GM18858 (cell line): ENCODE data around the gene PNMA6E.
"Not testable (repeated sequence)": the region's sequence is repeated elsewhere in the genome, so short reads cannot be mapped to it uniquely, and the experiment has no call there.

Source experiments
- ATAC-seq: cut with Tn5 transposase; IDR thresholded peaks from one replicate; pipeline ENCODE4 v1.9.1; 2021; ENCODE audit not compliant: unreplicated experiment

The PNMA6E gene

GRCh38 chrX:153408871-153409351, 7.8 kb upstream of the PNMA6E start:
- ATAC-seq = no peak

DNA sequence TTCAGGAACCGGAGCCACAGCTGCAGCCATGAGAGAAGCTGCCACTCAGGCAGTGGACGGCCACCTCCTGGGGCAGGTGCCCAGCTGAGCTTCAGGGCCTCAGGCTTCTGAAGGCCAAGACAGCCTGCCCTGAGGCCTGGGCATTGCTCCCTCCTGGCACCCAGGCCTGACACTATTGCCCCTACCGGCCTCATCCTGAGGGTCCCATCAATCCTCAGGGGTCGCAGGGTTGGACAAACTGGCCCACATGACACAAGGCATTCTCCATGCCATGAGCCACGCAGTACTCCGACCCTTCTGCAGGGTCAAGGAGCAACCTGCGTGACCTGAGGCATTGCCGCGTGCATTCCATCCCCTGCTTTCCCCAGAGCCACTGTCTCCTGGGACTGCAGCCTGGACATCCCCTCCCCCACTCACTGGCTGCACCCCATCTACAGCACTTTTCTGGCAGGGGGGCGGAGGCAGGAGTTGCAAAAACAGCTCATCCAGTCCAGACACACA, 7.1 kb upstream of the PNMA6E start:
- ATAC-seq = no peak

DNA sequence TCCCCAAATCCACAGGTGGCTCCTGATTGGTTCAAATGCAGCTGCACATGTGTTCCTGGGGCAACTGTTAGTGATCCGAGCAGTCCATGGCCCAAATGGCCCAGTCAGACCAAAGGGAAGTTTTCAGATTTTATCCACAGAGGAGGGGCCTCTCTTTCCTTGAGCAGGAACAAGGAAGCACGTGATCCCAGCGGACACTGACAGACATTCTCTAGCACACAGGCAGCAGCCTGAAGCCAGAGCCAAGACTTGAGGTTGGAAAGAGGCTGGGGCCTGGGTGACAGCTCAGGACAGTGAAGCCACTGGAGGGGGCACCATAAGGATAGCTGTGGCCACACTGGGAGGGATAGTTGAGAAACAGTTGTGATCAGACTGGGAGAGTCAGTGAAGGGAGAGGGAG, 6.6 kb upstream of the PNMA6E start:
- no peak for ATAC-seq

DNA sequence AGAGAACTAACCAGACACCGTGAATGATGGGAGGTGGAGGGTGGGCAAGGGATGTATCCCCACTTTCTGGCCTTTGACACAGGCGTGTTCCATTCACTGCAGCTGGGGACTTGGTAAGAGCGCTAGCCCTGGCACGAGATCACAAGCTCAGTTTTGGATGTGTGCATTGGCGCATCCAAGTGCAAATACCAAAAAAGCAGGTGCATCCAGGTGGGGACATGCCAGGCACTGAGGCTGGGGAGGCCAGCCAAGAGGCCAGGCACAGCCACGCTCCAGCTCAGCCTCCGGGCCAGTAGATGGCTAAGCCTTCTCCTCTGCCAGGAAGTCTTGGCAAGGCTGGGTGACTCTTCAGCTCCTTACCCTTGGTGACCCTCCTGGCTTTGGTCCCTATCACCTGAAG, 5.8 kb upstream of the PNMA6E start:
- ATAC-seq = no peak

GRCh38 chrX:153406011-153406410, 4.9 kb upstream of the PNMA6E start:
- ATAC-seq = no peak

DNA sequence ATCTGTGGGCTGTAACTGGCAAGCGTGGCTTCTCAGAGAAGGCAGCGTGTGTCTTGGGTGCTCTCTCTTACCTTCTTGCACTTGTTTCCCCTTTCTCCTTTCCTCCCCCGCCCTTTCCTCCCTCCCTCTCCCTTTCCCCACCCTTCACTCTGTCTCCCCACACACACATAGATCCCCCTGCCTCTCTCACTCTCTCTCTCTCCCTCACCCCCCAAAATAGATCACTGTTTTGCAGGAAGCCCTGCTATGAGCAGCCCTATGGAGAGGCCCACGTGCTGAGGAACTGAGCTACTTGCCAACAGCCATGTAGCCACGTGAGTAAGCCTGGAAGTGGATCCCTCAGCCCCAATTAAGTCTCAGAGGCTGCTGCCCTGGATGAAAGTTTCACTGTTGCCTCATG, 4.3 kb upstream of the PNMA6E start:
- ATAC-seq = no peak

- ATAC-seq = not testable (repeated sequence)
These were observed 3.2 kb upstream of the PNMA6E start for GRCh38 chrX:153404333-153404732.

DNA sequence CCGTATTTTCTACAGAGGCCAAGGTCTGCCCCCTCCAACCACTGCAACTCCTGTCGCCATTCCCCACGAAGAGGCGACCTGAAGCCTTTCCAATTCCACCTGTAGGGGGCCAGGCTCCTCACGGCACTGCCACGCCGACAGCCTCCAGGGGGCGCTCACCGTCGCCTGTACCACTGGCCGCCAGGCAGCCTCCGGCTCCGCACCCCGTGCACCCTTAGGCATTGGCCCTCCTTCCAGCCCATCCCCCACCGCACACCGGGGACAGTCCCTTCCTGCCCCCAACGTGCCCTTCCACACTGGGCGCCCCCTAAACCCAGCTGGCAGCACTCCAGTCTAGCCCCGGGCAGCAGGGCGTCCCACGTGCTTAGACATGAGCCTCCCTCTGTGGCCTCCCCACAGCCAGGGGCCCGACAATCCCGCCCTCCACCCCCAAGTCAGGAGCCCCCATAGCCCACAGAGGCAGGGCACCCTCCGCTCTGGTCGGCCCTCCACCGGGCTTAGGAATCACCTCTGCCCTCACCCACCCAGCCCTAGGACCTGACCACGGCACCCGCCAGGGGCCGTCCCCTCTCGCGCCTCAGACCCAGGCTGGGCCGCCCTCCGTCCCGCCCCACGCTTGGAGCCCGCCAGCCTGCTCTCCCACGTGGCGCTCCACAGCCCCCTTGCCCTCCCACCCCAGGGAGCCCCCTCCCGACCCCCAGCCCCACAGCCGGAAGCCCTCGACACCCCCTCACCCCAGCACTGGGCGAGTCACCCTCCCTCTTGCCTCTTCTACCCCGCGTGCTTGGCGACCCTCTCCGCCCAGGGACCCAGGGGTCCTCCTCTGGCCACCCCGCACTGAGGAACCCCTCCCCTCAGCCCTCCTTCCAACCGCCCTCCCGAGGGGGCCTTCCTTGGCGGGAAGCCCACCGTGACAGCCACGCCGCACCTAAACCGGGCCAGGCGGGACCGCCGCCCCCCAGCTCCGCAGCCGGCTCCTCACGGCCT, 711 bp downstream of the PNMA6E start:
- ATAC-seq = no peak

DNA sequence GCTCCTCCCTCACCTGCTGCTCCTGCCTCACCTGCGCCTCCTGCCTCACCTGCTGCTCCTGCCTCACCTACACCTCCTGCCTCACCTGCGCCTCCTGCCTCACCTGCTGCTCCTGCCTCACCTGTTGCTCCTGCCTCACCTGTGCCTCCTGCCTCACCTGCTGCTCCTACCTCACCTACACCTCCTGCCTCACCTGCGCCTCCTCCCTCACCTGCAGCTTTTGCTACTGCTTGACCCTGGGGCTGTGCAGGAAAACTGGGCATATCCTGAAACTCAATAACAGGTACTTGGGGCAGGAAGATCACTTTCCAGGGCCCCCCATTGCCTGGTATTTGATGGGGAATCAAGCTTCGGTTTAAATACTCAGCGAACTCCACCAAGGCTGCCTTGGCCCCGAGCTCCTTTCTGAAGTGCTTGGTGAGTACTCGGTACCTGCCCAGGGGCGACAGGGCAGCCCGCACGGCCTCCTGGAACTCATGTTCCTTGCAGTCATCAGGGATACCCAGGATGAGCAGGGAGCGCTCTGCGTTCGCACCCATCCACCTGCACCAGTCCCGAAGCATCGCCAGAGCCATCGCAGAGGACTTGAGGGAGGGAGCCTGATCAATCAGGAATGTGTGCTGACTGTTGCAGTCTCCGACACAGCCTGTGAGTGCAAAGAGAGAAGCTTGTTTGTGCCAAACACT, 2.7 kb downstream of the PNMA6E start:
- ATAC-seq = no peak

GRCh38 chrX:153397256-153397960, 3.7 kb downstream of the PNMA6E start:
- no peak for ATAC-seq

DNA sequence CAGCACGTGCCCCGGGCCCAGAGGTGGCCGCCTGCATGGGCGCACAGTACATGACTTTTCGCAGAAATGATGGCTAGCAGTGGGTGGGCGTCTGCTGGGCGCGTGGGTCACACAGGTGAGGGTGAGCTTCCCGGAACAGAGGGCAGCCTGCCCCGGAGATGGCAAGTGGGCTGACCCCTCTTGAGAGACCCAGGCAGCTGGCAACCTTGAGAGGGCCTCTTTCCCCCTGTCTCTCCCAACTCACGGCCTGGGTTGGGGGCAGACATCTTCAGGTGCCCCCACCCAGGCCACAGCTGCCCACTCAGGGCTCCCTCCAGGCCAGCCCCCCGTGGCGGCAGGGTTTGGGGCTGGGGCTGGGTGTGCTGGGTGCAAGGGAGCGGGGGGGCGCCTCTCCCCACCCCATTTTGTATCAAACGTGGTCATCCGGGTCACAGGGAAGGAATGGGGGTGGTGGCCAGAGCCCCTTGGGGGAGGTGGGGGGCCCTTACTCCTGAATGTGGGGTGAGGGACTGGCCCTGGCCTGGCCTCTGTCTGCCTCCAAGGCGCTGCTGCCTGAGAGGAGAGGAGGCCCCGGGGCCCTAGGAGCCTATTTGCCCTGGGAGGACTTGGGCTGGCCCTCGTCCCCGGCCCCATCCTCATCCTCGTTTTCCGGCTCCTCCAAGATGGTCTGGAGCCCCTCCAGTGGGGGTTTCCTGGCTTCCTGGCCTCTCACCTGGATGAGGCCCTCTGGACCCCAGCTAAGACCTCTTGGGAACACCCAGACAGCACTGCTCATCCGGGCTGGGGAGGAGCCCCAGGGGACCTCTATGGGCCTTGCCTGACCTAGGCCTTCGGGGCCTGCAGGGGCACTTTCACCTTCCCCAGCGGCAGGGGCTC, 4.6 kb downstream of the PNMA6E start:
- ATAC-seq = no peak

DNA sequence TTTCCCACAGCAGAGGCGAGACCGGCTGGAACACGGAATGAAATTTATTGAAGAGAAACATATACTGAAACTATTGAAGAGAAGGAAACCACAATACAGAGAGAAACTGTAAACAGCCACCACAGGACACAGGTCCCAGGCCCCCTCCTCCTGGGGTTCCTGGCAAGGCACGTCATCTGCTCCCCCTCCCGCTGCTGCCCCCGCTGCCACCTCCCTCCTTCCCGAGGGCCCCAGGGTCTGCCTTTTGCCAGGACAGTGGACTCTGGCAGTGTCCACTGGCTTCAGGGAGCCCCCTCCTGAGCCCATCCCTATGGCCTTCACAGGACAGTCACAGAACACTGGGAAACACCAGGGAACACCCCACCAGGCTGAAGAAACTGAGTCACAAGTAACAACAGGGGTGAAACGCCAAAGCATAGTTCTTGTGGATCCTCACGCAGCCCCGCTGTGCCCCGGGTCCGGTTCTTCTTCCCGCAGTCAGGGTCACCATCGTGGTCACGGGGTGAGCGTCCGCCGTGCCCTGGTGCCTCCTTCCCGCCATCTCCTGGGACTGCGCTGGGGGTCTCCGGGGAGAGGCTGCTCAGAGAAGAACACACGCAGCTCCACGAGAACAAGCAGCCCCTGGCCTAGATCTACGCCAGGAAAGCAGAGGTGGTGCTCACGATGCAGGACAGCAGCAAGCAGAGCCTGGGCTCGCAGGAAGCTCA, 5.4 kb downstream of the PNMA6E start:
- ATAC-seq = no peak

GRCh38 chrX:153394612-153395011, 6.5 kb downstream of the PNMA6E start:
- no peak for ATAC-seq

DNA sequence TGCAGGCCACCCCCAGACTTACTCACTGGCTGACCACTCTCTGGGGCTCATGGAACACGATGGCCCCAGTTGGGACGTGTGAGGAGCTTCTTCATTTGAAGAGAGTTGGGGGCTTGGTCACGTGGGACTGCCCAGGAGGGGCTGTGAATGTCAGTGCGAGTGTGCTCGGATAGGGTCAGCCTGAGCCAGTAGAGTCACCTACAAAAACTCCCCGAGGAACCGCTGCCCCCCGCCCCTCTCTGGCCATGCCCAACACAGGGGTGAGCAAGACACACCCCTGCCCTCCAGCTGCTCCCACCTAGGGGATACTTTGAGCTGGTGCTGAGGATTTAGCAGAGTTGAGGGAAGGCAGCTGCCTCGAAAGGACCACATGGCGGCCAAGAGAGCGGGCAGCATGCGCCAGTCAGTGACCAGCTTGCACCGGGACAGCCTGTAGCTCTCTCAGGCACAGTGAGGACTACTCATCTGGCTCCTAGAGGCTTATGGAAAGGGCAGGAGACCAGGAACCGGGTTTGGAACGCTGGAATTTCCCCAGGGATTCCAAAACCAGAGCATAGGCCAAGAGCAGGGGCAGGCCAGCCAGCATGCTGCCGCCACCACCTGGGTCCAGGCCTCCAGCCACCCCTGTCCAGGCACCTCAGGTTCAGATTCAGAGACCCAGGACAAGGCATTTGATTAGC, 8.4 kb downstream of the PNMA6E start:
- no peak for ATAC-seq

DNA sequence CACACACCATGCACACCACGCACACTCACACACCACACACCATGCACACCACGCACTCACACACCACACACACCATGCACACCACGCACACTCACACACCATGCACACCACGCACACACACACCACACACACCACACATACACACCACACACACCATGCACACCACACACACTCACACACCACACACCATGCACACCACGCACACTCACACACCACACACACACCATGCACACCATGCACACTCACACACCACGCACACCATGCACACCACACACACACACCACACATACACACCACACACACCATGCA, 11.7 kb downstream of the PNMA6E start:
- not testable (repeated sequence) for ATAC-seq

GRCh38 chrX:153388722-153389459, 12.3 kb downstream of the PNMA6E start:
- ATAC-seq = no peak

DNA sequence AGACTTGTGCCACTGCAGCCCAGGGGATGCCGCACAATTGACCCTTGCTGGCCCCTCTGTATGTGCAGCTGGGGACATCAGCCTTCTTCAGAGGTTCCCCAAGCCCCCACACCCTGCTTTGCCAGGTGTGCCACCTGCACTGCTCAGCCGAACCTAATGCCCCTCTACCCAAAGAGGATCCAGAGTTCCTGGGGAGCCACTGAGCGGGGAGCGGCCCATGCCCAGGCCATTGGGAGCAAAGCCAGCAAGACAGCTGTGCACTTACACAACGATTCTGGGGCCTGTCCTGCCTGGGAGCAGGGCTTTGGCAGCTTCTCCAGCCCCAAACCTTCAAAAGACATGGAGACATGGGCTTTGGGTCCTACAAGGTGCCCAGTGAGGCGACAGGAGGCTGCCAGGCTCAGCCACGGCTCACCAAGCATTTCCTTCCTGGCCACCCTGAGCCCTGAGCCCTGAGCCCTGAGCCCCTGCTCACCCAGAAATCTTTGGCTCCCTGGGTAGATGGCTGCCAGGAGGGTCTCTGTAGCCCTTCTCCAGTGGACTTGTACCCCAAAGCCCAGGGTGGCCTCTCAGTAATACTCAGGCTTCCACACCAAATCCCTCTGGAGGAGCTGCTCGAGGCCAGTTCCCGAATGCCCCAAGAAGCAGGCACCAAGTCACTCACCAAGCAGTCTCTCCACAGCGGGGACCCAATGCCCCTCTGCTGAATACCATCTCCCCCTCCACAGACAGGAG, 13.0 kb downstream of the PNMA6E start:
- ATAC-seq = no peak

DNA sequence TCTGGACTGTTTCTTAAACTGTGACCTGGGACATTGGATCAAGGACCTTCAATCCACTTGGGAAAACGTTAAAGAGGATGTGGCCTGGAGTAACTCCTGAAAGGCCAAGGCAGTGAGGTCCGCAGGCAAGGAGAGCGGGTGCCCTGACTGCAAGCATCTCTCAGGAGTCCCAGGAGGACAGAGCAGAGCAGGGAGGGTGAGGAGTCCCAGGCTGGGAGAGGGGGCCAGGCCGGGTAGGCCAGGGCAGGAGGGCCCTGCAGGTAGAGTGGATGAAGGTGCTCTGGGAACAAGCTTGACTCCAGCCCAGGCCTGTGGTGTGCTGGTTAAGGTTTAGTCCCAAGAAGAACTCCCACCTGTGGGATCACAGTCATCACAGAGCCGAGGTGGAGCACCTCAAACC, 13.8 kb downstream of the PNMA6E start:
- ATAC-seq = no peak
